ENCODE measurements around the gene CPED1.
"Not testable (repeated sequence)": the region's sequence is repeated elsewhere in the genome, so short reads cannot be mapped to it uniquely, and the experiment has no call there.

The CPED1 gene

GRCh38 chr7:120981888-120982615, 6.5 kb upstream of the CPED1 start:
- DNase-seq (ENCODE audit: low spot score) = no peak

- not testable (repeated sequence) for DNase-seq (ENCODE audit: low spot score)
Measured at GRCh38 chr7:120983592-120983991, 4.9 kb upstream of the CPED1 start.

GRCh38 chr7:120984406-120984805, 4.1 kb upstream of the CPED1 start:
- no peak for DNase-seq (ENCODE audit: low spot score)

GRCh38 chr7:120985130-120985758, 3.3 kb upstream of the CPED1 start:
- no peak for DNase-seq (ENCODE audit: low spot score)

GRCh38 chr7:120985839-120986238, 2.7 kb upstream of the CPED1 start:
- no peak for DNase-seq (ENCODE audit: low spot score)

GRCh38 chr7:120986650-120987049, 1.9 kb upstream of the CPED1 start:
- DNase-seq (ENCODE audit: low spot score) = no peak

- no peak for DNase-seq (ENCODE audit: low spot score)
Measured at GRCh38 chr7:120987280-120987679, 1.2 kb upstream of the CPED1 start.

- peak; percentile 87 for DNase-seq (ENCODE audit: low spot score)
Measured at GRCh38 chr7:120987683-120988590, 574 bp upstream of the CPED1 start.

GRCh38 chr7:120989257-120990220, 1.0 kb downstream of the CPED1 start:
- no peak for DNase-seq (ENCODE audit: low spot score)

- no peak for DNase-seq (ENCODE audit: low spot score)
Measured at GRCh38 chr7:120990468-120991118, 2.1 kb downstream of the CPED1 start.

- DNase-seq (ENCODE audit: low spot score) = no peak
Measured at GRCh38 chr7:120991161-120991560, 2.6 kb downstream of the CPED1 start.

GRCh38 chr7:120991581-120991980, 3.1 kb downstream of the CPED1 start:
- DNase-seq (ENCODE audit: low spot score) = no peak

GRCh38 chr7:120992272-120992964, 3.9 kb downstream of the CPED1 start:
- DNase-seq (ENCODE audit: low spot score) = no peak

- no peak for DNase-seq (ENCODE audit: low spot score)
Measured at GRCh38 chr7:120992965-120993494, 4.5 kb downstream of the CPED1 start.

GRCh38 chr7:120993553-120994191, 5.2 kb downstream of the CPED1 start:
- no peak for DNase-seq (ENCODE audit: low spot score)

GRCh38 chr7:120994512-120995410, 6.2 kb downstream of the CPED1 start:
- DNase-seq (ENCODE audit: low spot score) = no peak

- no peak for DNase-seq (ENCODE audit: low spot score)
Measured at GRCh38 chr7:120995654-120996053, 7.1 kb downstream of the CPED1 start.

- peak; percentile 71 for DNase-seq (ENCODE audit: low spot score)
Measured at GRCh38 chr7:120996333-120996987, 7.9 kb downstream of the CPED1 start.
